ENCODE results near the gene ZNF576.

The ZNF576 gene

DNA sequence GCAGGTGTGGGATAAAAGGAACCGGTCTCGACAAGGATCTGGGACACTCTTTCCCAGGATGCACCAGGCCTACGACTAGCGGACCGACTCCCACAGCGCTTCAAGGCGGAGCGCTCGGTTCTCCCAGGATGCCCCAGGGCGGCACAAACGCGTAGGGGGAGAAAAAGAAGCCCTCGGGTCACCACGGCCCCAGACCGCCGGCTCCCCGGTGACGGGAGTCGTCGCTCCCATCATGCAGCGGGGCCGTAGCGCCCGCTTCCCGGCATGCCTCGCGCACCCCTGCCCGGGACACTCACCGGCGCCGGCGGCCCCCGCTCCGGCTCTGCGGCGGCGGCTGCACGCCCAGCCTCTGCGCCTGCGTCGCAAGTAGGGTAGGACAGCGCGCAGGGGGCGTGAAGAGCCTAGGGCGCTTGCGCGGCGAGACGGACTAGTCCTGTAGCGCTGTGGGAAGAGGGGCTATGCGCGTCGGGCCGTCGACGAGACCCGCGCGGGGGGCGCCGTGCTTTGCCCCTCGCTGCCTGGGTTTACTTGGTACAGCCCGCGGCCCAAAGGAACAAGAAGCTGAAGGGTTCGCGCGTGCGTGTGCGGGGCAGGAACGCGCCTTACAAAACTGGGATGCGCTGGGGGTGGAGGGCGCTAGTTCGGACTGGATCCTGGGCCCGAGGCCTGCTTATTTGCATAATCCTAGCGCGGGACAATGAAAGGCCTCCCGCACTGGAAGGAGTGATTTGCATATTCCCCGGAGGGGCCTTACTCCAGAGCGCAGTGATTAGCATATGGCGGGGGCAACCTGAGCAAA is 23.1 kb downstream of the ZNF576 start, which contains the start of gene ZNF428:
TSS of gene ZNF428 (minus strand) at position 368 of the 799 bp plus-strand sequence. CDS start 5,325 bp downstream, outside the sequence.
- peak; percentile 71; the same call in 1 of the 2 replicates for TF ChIP-seq POLR2AphosphoS5 (IDR thresholded peaks at IDR 0.05; ENCODE audit: low read depth, low read length)
- TF ChIP-seq FOXP2 (optimal IDR thresholded peaks at IDR 0.05; ENCODE audit: borderline replicate concordance, extremely low read depth, extremely low read length, insufficient read depth) = peak; percentile 5
- TF ChIP-seq, protein P1, sequence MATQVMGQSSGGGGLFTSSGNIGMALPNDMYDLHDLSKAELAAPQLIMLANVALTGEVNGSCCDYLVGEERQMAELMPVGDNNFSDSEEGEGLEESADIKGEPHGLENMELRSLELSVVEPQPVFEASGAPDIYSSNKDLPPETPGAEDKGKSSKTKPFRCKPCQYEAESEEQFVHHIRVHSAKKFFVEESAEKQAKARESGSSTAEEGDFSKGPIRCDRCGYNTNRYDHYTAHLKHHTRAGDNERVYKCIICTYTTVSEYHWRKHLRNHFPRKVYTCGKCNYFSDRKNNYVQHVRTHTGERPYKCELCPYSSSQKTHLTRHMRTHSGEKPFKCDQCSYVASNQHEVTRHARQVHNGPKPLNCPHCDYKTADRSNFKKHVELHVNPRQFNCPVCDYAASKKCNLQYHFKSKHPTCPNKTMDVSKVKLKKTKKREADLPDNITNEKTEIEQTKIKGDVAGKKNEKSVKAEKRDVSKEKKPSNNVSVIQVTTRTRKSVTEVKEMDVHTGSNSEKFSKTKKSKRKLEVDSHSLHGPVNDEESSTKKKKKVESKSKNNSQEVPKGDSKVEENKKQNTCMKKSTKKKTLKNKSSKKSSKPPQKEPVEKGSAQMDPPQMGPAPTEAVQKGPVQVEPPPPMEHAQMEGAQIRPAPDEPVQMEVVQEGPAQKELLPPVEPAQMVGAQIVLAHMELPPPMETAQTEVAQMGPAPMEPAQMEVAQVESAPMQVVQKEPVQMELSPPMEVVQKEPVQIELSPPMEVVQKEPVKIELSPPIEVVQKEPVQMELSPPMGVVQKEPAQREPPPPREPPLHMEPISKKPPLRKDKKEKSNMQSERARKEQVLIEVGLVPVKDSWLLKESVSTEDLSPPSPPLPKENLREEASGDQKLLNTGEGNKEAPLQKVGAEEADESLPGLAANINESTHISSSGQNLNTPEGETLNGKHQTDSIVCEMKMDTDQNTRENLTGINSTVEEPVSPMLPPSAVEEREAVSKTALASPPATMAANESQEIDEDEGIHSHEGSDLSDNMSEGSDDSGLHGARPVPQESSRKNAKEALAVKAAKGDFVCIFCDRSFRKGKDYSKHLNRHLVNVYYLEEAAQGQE (IDR thresholded peaks at IDR 0.05; ENCODE audit: insufficient read depth in 1 of 2, low read depth in 2 of 2, low read length in 2 of 2) = 0 out of 4 replicates have a peak, but pooled peaks of 1 of the 2 experiments have one; percentile 4
- no peak for TF ChIP-seq TAF1 (IDR thresholded peaks at IDR 0.05; ENCODE audit: borderline replicate concordance, insufficient read depth, low read length)

DNA sequence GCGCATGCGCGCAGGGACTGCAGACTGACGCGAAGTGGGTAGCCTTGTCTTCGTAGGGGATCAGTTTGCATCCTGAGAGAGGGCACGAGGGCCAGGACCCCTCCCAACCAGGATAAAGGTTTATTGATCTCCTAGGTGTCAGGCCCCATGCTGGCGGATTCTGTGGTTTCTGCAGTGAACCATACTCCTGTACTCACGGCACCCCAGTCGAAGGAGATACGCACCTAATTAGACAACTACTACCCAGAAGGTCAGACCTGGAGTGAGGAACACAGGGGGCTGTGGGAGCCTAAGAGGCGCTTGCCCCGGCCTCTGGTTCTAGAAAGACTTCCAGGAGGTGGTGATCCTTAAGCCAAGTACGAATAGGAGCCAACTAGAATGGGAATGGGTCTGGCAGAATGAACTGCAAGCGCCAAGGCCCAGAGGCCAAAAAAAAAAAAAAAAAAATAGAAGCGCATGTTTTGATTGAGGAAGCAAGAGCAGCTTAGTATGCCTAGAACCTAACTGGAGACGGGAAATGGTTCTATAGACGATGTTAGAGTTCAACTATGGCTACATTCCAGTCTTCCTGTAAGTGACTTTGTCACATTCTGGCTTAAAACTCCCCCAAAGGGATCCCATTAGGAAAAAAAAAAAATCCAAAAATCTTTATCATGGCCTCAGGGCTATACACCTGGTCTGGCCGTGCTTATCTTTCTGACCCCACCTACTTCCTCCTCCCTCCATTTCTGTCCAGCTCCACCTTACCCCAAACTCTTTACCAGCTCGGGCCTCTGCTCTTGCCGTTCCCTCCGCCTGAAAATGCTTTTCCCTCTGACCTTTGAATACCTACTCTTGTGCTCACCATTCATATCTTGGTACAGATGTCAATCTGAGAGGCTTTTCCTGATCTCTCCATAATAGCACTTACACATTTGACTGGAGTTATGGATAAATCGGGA is 23.9 kb downstream of the ZNF576 start:
- TF ChIP-seq POLR2AphosphoS5 (IDR thresholded peaks at IDR 0.05; ENCODE audit: low read depth, low read length) = no peak
- no peak for TF ChIP-seq SIN3A (IDR thresholded peaks at IDR 0.05; ENCODE audit: borderline replicate concordance, insufficient read depth, low read length)
- TF ChIP-seq TAF1 (IDR thresholded peaks at IDR 0.05; ENCODE audit: borderline replicate concordance, insufficient read depth, low read length) = no peak

DNA sequence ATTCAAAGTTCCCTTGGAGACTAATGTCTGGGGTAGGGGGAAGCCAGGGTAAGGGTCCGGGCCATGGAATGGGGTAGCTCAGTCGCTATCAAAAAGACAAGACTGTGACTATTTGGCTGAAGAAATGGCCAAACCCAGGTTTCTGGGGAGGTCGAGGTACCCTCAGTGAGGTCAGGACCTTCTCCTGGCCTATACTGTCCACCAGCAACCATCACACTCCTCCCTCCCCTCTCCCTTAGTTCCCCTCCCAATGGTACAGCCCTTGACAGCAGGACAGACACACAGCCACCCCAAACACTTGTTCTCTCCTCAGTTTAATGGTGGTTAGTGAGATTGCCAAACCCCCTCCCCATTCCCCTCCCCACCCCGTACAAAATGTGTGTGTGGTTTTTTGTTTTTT is 25.7 kb downstream of the ZNF576 start:
- TF ChIP-seq FOXP2 (optimal IDR thresholded peaks at IDR 0.05; ENCODE audit: borderline replicate concordance, extremely low read depth, extremely low read length, insufficient read depth) (no peak), POLR2AphosphoS5 (IDR thresholded peaks at IDR 0.05; ENCODE audit: low read depth, low read length) (no peak), TAF1 (IDR thresholded peaks at IDR 0.05; ENCODE audit: borderline replicate concordance, insufficient read depth, low read length) (no peak), SIN3A (IDR thresholded peaks at IDR 0.05; ENCODE audit: borderline replicate concordance, insufficient read depth, low read length) (no peak)
- TF ChIP-seq, protein P1 (IDR thresholded peaks at IDR 0.05; ENCODE audit: insufficient read depth in 1 of 2, low read depth in 2 of 2, low read length in 2 of 2) = no peak

DNA sequence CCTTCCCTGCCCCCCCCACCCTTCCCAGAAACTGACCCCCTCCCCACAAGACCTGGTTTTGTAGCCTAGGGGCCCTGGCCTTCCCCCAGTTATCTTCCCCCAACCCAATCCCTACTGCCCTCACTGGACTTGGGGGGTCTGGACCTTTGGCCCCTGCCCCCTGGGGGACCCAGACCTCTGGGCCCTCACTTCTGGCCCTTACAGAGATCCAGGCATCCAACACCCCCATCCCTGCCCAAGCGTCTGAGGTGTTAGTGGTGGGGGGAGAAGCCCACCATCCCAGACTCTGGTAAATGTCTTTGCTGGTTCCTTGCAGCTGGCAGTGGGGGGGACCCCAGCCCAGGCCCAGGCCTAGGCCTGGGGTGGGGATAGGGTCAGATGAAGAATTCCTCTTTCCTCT is 26.6 kb downstream of the ZNF576 start:
- TF ChIP-seq SIN3A (IDR thresholded peaks at IDR 0.05; ENCODE audit: borderline replicate concordance, insufficient read depth, low read length) (no peak), TAF1 (IDR thresholded peaks at IDR 0.05; ENCODE audit: borderline replicate concordance, insufficient read depth, low read length) (no peak), FOXP2 (optimal IDR thresholded peaks at IDR 0.05; ENCODE audit: borderline replicate concordance, extremely low read depth, extremely low read length, insufficient read depth) (no peak), POLR2AphosphoS5 (IDR thresholded peaks at IDR 0.05; ENCODE audit: low read depth, low read length) (no peak)
- TF ChIP-seq, protein P1 (IDR thresholded peaks at IDR 0.05; ENCODE audit: insufficient read depth in 1 of 2, low read depth in 2 of 2, low read length in 2 of 2) = no peak

DNA sequence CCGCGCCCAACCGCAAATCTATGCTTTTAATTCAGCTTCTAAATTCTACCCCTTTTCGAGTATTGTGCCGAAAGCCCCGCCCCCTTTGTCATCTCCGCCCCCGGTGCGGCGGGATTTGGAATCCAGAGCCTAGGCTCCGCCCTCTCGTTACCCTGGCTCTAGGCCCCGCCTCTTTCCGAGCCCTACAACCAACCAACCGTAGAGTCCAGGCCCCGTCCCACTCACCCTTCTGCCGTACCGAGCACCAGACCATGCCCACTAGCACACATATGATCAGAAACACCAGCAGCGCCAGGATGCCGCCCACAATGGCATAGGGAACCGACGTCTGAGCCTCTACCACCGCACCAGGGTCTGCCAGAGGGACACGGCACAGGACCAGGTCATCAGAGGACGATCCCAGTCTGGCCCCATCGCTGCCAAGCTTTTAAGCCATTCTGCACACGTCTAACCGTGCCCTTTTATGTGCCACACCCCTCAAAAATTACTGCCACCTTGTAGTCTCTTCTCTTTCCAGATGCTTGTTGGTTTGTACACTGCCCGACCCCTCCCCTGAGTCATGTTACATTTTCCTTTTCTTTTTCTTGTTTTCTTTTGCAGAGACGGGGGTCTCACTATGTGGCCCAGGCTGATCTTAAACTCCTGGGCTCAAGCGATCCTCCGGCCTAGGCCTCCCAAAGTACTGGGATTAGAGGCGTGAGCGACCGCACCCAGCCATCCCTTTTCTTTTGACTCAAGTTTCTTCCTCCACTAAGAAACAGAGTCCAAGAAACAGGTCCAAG is 27.7 kb downstream of the ZNF576 start:
- TF ChIP-seq SIN3A (IDR thresholded peaks at IDR 0.05; ENCODE audit: borderline replicate concordance, insufficient read depth, low read length) = no peak
- no peak for TF ChIP-seq FOXP2 (optimal IDR thresholded peaks at IDR 0.05; ENCODE audit: borderline replicate concordance, extremely low read depth, extremely low read length, insufficient read depth)
